Islet precursor cell (in vitro differentiated cells): ENCODE data around the gene TCEANC2.
A peak's percentile ranks its signal among the peaks of the same experiment; 100 is the strongest.
"Not testable (repeated sequence)": the region's sequence is repeated elsewhere in the genome, so short reads cannot be mapped to it uniquely, and the experiment has no call there.

Experiments
- DNase-seq: peaks from one replicate; pipeline ENCODE4 v3.0.0-alpha.2; 2018

The TCEANC2 gene

GRCh38 chr1:54094001-54094729, 40.8 kb downstream of the TCEANC2 start:
- no peak for DNase-seq

GRCh38 chr1:54094730-54095105, 41.3 kb downstream of the TCEANC2 start:
- DNase-seq: not testable (repeated sequence)

- DNase-seq: no peak
These were observed 42.3 kb downstream of the TCEANC2 start for GRCh38 chr1:54095546-54096226.

- no peak for DNase-seq
These were observed 42.9 kb downstream of the TCEANC2 start for GRCh38 chr1:54096227-54096876.

- no peak for DNase-seq
These were observed 43.5 kb downstream of the TCEANC2 start for GRCh38 chr1:54096877-54097240.

GRCh38 chr1:54099061-54099610, 45.7 kb downstream of the TCEANC2 start:
- no peak for DNase-seq

GRCh38 chr1:54100500-54100899, 47.1 kb downstream of the TCEANC2 start:
- DNase-seq: no peak

GRCh38 chr1:54103414-54103813, 50.0 kb downstream of the TCEANC2 start:
- DNase-seq: no peak

- peak; percentile 11 for DNase-seq
These were observed 51.2 kb downstream of the TCEANC2 start for GRCh38 chr1:54104613-54105012.

GRCh38 chr1:54105080-54105479, 51.7 kb downstream of the TCEANC2 start:
- peak; percentile 21 for DNase-seq

- DNase-seq: peak; percentile 13
These were observed 52.4 kb downstream of the TCEANC2 start for GRCh38 chr1:54105736-54106269.

GRCh38 chr1:54107131-54107530, 53.7 kb downstream of the TCEANC2 start:
- peak; percentile 51 for DNase-seq

GRCh38 chr1:54108156-54108555, 54.7 kb downstream of the TCEANC2 start:
- no peak for DNase-seq

- DNase-seq: peak; percentile 28
These were observed 56.0 kb downstream of the TCEANC2 start for GRCh38 chr1:54109129-54110090.

- no peak for DNase-seq
These were observed 57.6 kb downstream of the TCEANC2 start for GRCh38 chr1:54110996-54111395.

GRCh38 chr1:54111624-54112023, 58.2 kb downstream of the TCEANC2 start:
- peak; percentile 22 for DNase-seq

GRCh38 chr1:54112027-54112426, 58.6 kb downstream of the TCEANC2 start:
- DNase-seq: peak; percentile 12

GRCh38 chr1:54112705-54113368, 59.4 kb downstream of the TCEANC2 start:
- DNase-seq: peak; percentile 48

- DNase-seq: no peak
These were observed 60.6 kb downstream of the TCEANC2 start for GRCh38 chr1:54114001-54114400.

GRCh38 chr1:54114955-54115354, 61.5 kb downstream of the TCEANC2 start:
- DNase-seq: peak; percentile 63

- DNase-seq: no peak
These were observed 62.1 kb downstream of the TCEANC2 start for GRCh38 chr1:54115520-54115919.
